Glomerular visceral epithelial cell (primary cell): Measurements from ENCODE around the gene MRC2.

Experiments
- DNase-seq: peaks from one replicate; pipeline ENCODE4 v3.0.0-alpha.2; 2016; ENCODE audit errors: extremely low spot score

Gene MRC2

GRCh38 chr17:62614142-62614541 lies 13.3 kb upstream of the MRC2 start:
- peak; percentile 43 for DNase-seq

GRCh38 chr17:62615503-62615902 lies 12.0 kb upstream of the MRC2 start:
- DNase-seq: no peak

- no peak for DNase-seq
Observed at GRCh38 chr17:62616993-62617893, 10.2 kb upstream of the MRC2 start.

- DNase-seq: no peak
Observed at GRCh38 chr17:62617894-62618472, 9.5 kb upstream of the MRC2 start.

GRCh38 chr17:62618647-62619416 lies 8.6 kb upstream of the MRC2 start:
- DNase-seq: no peak

DNA sequence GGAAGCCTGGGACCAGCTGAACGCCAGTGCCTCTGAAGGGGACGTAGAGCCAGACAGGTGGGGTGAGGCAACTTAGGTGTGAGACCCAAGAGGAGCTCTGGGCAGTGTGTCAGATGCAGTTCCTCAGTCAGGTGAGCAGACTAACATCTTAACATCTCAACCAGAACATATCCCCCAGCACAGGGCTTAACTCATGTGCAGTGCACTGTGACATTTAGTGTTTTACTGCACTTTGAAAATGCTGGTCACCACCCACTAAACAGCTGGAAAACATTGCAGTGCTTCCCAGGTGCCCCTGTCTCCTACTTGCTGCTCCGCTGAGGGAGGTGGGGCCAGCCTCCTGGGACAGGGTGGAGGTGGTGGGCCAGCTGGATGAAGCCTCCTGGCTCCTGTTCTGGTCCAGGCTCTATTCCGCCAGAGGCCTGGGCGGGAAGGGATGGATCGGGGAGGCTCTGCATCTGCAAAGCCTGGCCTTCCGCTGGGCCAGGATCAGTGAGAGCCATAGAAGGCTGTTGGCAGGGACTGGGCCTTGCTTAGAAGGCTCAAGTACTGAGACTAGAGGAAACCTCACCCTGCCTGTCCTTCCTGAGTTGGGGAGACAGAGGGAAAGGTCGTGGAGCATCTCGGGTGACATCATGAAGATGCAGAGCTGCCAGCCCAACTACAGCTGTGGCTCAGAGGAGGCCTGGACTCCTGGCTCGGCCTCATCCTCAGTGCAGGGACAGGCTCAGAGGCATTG lies 7.9 kb upstream of the MRC2 start:
- no peak for DNase-seq

DNA sequence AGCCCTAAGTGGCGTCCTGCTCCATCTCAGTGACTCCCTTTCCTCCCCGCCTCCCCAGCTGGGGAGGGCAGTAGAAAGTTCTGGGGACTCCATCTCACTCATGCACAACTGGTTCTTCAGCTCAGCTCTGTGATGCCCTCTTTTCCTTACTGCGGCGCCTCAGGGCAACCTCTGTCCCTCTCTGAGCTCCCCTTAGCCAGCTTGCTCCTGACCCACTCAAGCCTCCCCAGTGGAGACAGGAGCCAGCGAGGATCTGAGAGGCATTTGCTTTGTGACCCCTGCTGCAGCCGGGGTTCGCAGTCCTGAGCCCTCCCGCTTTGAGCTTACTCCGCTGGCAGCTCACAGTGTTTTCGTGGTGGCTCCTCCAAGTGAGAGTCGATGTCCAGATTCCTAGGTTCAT lies 6.2 kb upstream of the MRC2 start:
- no peak for DNase-seq

DNA sequence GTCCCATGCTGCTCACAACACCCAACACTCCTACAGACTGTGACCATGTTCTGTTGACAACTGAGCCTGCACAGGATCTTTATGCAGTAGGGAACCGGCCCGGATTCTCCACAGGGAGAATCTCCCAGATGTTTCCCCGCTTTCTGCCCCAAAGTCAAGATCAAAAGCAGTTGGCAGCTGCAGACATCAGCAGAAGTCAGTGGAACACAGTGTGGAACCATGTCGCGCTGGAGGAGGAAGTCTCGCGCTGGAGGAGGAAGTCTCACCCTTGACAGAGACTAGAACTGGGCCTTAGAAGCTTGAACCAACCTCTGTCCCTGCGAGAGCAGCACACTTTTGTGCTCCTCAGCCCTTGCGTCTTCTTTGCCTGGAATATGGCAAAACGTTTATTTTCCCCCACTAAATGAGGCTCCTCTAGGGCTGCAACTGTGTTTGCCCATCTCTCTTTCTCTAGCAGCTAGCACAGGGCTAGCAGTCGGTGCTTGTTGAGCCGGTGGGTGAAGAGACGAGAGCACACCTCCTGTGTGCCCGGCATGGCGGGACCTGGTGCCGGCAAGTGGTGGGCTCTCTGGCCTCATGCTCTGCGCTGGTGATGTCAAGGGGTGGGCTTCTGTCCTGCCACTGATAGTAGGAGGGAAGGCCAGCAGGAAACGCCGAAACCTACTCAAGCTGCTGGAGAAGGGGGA lies 2.1 kb upstream of the MRC2 start:
- DNase-seq: no peak

- no peak for DNase-seq
Observed at GRCh38 chr17:62625870-62626200, 1.6 kb upstream of the MRC2 start.

DNA sequence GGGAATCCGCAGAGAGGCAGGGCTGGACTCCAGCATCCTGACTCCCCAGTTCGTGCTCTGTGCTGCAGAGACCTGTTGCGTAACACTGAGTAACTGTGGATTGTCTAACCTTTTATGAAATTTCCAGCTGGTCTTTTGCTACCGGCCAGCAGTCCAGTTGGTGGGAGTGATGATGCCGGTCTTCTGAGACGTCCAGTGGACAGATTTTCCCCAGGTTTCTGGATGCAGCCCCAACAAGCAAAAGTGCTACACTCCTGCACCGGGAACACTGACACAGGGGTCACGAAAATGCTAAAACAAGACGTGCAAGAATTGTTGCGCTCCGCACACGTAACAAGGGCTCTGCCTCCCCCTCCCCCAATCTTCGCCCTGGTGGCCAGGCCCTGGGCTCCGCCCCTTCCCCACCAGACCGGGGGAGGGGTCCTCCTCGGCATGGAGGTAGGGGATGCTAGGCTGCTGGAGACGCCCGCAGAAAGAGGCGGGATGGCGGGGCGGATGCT lies 701 bp upstream of the MRC2 start:
- DNase-seq: peak; percentile 59

DNA sequence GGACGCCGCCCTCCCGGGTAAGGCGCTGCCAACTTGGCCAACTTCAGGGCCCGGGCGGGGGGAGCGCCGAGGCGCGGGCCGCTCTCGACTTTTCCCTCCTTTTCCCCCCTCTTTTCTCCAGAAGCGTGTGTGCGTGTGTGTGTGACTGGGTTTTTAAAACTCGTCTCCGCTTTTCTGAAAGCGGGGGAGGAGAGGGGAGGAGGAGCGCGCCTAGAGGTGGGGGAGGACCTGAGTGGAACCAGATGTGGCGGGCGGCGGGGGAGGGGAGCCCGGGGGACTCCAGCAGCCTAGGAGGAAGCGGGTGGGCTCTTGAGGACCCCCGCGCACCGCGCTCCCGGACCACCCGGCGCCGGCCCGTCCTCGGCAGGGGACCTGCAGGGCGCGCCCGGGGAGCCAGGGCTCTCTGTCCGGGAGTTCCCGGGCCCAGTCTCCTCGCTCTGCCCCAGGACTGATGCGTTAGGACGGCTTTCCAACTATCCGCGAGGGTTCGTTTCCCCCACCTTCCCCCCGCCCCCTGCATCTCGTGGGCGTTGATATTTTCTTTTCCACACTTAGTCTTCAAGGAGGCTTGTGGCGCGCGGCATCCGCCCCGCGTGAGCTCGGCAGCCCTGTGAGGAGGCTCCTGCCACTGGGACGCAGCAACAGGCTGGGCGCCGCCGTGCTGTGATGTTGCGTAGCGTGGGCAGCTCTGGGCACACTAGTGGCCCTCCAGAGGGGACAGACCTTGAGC lies 599 bp downstream of the MRC2 start:
- DNase-seq: peak; percentile 55

DNA sequence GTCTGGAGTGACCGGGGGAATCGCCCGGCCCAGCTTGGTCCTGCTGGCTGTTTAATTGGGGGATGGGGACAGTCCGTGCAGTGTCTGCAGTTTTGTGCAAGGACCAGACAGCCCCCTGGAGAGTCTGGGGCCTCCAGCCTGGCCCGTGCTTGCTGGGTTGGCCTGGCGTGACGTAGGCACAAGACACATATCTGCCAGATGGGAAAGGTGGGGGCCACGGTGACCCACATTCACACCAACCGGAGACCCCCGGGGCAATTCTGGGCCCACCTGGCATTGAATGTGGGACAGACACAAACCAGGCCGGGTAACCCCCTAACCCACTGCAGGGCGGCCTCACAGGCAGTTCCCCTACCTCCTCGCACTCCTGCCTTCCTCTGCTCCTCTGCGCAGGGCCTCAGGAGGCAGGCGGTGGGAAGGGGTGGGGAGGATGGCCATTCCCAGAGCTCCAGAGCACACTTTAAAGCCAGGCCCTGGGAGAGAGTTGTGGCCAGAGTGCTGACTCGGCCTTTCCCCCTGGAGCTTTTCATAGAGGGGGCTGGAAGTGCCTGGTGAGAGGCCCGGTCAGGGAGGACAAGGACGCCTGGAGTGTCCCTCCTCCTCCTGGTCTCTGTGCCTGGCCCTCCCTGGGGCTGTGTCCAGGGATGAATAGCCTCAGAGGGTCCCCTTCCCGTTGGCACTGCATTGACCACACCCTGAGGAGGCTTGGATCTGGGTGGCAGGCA lies 1.5 kb downstream of the MRC2 start:
- DNase-seq: peak; percentile 54

DNA sequence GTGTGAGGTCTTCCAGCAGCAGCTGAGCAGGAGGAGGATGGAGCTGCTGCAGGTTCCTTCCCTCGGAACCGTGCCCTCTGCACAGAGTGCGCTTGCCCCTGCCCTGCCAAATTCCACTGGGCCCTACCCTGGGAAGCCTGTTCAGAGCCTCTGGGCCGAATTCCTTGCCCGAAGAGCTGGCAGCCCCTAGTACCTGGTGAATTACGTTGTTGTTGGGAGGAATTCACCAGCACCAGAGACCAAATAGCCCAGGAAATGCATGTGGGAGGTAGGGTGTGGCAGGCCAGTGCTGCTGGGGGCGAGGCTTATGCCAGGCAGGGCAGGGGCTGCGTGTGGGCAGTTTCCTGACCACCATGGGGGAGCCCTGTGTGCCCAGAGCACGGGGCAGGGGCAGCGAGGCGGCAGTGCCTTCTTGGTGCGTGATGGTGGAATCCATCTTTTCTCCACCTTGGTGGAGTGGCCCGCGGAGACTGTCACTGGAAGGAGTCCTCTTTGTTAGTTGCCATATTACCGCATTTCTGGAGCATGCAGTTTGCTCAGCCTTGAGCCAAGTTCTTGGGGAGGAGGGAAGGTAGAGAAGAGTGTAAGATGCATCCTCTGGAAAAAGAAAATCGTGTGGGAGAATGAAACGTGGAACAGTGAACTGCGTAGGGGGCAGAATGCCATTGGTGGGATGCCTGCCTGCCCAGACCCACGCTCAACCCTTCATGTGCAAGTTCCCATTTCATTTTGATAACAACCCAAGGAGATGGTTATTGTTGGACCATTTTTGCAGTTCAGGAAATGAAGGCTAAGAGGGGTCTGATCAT lies 2.3 kb downstream of the MRC2 start:
- no peak for DNase-seq

DNA sequence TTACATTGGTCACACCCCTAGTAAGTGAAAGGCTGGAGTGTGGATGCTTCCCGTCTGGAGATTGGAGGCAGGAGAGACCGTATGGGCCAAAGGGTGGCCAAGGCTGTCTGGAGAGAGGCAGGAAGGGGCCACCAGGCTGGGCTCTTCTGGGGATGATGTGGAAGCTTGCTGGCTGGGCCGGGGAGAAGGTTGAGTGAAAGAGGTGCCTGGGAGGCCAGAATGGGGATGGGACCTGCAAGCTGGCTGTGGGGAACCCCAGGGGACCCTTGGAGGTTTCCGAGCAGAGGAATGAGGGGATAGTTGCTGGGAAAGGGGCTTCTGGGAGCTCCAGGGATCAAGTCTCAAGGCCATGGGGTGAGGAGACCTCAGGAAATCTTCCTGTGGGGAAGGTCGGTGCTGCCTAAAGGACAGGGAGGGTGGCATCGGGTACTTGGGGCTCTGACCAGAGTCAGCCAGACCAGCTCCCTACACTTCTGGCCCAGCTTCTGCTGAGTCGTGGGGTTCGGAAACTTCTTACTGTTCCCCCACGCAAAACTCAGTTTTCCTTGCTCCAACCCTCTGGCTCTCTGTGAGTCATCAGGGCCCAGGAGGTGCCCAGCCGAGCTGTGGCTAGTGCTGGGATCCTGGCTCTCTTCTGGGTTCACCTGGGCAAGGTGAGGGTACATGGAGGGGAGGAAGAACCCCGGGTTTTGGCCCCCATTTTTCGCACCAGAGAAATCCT lies 3.1 kb downstream of the MRC2 start:
- DNase-seq: peak; percentile 36

DNA sequence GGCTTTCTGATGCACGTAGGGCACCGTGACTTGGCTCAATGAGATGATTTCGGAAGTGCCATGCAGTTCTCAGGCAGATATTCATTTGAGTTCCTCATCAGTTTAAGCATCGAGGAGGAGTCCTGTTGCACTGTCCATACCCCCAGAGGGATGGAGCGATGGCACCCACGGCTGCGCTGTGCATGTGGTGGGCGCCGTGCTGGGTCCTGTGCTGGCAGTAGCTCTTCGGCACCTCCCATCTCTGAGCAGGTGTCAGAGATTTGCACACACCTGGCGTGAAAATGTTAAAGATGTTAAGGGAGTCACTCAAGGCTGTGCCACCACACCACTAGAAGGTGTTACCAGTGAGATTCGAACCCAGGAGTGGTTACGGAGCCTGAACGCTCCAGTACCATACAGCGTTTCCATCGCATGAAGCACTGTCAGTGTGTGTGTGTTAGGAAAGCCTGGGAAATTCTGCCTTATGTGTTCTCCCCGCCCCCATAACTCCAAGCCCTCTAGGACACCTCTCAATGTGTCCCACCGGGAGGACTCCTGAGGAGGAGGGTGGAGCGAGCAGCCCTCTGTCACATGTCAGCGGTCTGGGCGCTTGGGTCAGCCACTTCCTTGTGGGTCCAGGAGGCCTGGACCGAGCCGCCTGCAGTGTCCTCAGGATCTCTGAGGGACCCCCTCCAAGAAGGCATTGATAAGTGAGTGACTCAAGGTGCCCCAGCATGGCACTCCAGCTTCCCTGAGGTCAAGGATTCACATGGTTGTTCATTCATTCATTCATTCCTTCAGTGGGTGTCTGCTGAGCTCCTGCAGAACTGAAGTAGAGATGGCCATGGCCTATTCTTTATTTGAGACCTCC lies 3.8 kb downstream of the MRC2 start:
- no peak for DNase-seq

DNA sequence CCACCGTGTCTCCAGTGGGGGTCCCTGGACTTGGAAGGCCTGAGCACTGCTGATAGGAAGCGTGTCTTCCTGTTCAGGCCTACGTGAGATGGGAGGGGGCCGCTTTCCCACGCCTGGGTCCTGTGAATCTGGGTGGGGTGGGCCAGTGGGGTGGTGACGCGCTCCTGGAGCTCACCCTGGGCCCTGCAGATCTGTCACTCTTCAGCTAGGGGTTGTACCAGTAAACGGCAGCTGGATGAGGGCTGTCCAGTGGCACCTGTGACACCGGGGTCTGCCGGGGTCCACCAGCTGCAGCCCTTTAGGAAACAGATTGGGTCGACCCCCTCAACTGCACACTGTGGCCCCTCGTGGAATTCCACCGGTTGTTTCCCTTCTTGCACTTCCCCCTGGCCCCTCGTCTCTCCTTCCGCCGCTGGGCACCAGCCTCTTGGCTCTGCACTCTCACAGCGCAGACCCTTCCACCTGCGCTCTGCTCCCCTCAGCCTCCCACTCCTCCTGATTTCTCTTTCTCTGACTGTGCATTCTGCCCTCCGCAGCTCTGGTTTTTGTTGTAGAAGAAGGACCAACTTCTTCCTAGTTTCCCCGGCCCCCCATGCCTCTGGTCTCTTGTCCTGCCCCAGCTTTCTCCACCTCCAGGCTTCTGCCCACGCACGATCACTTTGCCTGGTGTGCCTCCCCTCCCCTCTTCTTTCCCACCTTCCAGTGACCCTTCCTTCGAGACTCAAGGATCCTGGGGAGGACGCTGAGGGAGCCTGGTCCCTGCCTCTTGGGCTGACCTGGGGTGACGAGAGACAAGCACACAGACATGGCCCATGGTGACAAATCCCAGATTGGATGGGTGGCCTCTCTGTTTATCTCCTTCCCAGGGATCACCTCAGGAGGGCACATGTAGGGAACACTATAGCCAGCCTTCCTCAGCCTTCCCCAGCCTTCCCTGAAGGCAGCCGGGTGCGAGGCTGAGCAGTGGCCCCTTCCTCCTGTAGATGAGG lies 4.8 kb downstream of the MRC2 start:
- no peak for DNase-seq
